ENCODE measurements around the gene SOS2. TPM values are rescaled to one million over a fixed set of nuclear protein-coding genes. Genes with fewer than 3 reads are reported as not detected.

The SOS2 gene
- total and polyA plus RNA-seq, 10 of the 15 experiments (the other 5 are each of a cell fraction or from before 2014, with no cell fraction given) = 2.1 to 16.8 (median 8.4) TPM

GRCh38 chr14:50225067-50225973 lies 6.1 kb downstream of the SOS2 start:
- no peak for DNase-seq (ENCODE audit: low read depth, low spot score)
- Histone ChIP-seq H3K4me1 (ENCODE audit: control insufficient read depth, insufficient read depth, low read length) (no peaks in the 10 kb centered on the region), H3K4me3 (no peak overlapping the region), H3K9me3 (replicated peaks; ENCODE audit: control insufficient read depth, insufficient read depth, low read length) (no peaks in the 10 kb centered on the region; the same call in 2 of the 3 replicates), H3K27ac (ENCODE audit: control insufficient read depth, insufficient read depth) (no peak overlapping the region), H3K9ac (ENCODE audit: control insufficient read depth, insufficient read depth, low read length) (no peak overlapping the region), H3K79me2 (ENCODE audit: control insufficient read depth, insufficient read depth, low read length) (peaks cover 46% of the 10 kb centered on the region), H3K4me2 (ENCODE audit: control insufficient read depth, insufficient read depth) (no peak overlapping the region), H3K36me3 (ENCODE audit: control insufficient read depth in 2 of 2, insufficient read depth in 2 of 2, low read length in 1 of 2) (no peaks in the 10 kb centered on the region; a peak in 1 of 4 replicates), H3K27me3 (replicated peaks in 1 of 2; ENCODE audit: control insufficient read depth in 2 of 2, insufficient read depth in 2 of 2, low read length in 1 of 2) (no peaks in the 10 kb centered on the region), H4K20me1 (ENCODE audit: control insufficient read depth, insufficient read depth) (no peaks in the 10 kb centered on the region), H2AFZ (ENCODE audit: control insufficient read depth, low read depth, low read length) (no peak overlapping the region)
- no peak for ATAC-seq
- ChIA-PET POLR2A (interaction anchor here (0.6 to 1.6 kb wide), 7 partner anchors 9 to 605 kb away, joined by 3 to 8 read pairs (median 3); partner anchors contain the start of gene RPL36AL), RAD21 (ENCODE audit: unreplicated experiment) (interaction anchor here (0.6 kb wide), 3 partner anchors 16 to 383 kb away, joined by 3 to 4 read pairs (median 3); no protein-coding TSS in a partner anchor), CTCF (interaction anchor here (0.6 to 2.5 kb wide), 4 partner anchors 15 to 314 kb away, joined by 3 to 7 read pairs (median 5); no protein-coding TSS in a partner anchor), SMC1A (ENCODE audit: uncharacterized antibody, unreplicated experiment) (interaction anchor here (1.0 kb wide), 1 partner anchor 138 kb away, joined by 3 read pairs; no protein-coding TSS in a partner anchor)
- intact Hi-C loops (cut with micrococcal nuclease; ENCODE audit: unreplicated experiment) = no loop called here
- 83% methylated on average over 5 of the region's 5 CpGs for WGBS (ENCODE audit: insufficient coverage, insufficient replicate concordance, low lambda C conversion rate, missing lambda C conversion rate)
- in situ Hi-C loops (cut with MboI) = no loop called here
- TF ChIP-seq, protein P1, sequence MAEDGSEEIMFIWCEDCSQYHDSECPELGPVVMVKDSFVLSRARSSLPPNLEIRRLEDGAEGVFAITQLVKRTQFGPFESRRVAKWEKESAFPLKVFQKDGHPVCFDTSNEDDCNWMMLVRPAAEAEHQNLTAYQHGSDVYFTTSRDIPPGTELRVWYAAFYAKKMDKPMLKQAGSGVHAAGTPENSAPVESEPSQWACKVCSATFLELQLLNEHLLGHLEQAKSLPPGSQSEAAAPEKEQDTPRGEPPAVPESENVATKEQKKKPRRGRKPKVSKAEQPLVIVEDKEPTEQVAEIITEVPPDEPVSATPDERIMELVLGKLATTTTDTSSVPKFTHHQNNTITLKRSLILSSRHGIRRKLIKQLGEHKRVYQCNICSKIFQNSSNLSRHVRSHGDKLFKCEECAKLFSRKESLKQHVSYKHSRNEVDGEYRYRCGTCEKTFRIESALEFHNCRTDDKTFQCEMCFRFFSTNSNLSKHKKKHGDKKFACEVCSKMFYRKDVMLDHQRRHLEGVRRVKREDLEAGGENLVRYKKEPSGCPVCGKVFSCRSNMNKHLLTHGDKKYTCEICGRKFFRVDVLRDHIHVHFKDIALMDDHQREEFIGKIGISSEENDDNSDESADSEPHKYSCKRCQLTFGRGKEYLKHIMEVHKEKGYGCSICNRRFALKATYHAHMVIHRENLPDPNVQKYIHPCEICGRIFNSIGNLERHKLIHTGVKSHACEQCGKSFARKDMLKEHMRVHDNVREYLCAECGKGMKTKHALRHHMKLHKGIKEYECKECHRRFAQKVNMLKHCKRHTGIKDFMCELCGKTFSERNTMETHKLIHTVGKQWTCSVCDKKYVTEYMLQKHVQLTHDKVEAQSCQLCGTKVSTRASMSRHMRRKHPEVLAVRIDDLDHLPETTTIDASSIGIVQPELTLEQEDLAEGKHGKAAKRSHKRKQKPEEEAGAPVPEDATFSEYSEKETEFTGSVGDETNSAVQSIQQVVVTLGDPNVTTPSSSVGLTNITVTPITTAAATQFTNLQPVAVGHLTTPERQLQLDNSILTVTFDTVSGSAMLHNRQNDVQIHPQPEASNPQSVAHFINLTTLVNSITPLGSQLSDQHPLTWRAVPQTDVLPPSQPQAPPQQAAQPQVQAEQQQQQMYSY (CRISPR knock-in tag; IDR thresholded peaks at IDR 0.05) = no peak
- no peak for TF ChIP-seq BMI1 (IDR thresholded peaks at IDR 0.05; ENCODE audit: borderline replicate concordance)
- TF ChIP-seq SREBF1 (IDR thresholded peaks at IDR 0.05; ENCODE audit: low read length) = no peak
- no peak for TF ChIP-seq NRF1 (conservative IDR thresholded peaks at IDR 0.05; ENCODE audit: low read depth, low read length)
- no peak for TF ChIP-seq SMAD1 (IDR thresholded peaks at IDR 0.05; ENCODE audit: low read depth, partially characterized antibody)
- TF ChIP-seq ZNF384 (IDR thresholded peaks at IDR 0.05; ENCODE audit: borderline replicate concordance, low read depth, low read length) = no peak
- TF ChIP-seq ZNF622 (IDR thresholded peaks at IDR 0.05) = no peak
- TF ChIP-seq POLR2A (IDR thresholded peaks at IDR 0.05; ENCODE audit: low read depth, low read length) = no peak
- no peak for TF ChIP-seq ZZZ3 (IDR thresholded peaks at IDR 0.05; ENCODE audit: control insufficient read depth, insufficient read length, low read depth)
- TF ChIP-seq KAT2A (conservative IDR thresholded peaks at IDR 0.05; ENCODE audit: control insufficient read depth, low read depth, low read length) = no peak
- no peak for TF ChIP-seq ZNF274 (IDR thresholded peaks at IDR 0.05; ENCODE audit: insufficient read depth, insufficient read length)
- TF ChIP-seq FOXM1 (IDR thresholded peaks at IDR 0.05; ENCODE audit: low read depth, low read length) = no peak
- no peak for TF ChIP-seq IRF3 (IDR thresholded peaks at IDR 0.05)
- no peak for TF ChIP-seq CBX3 (IDR thresholded peaks at IDR 0.05; ENCODE audit: borderline replicate concordance, low read depth)
- TF ChIP-seq, protein P2, sequence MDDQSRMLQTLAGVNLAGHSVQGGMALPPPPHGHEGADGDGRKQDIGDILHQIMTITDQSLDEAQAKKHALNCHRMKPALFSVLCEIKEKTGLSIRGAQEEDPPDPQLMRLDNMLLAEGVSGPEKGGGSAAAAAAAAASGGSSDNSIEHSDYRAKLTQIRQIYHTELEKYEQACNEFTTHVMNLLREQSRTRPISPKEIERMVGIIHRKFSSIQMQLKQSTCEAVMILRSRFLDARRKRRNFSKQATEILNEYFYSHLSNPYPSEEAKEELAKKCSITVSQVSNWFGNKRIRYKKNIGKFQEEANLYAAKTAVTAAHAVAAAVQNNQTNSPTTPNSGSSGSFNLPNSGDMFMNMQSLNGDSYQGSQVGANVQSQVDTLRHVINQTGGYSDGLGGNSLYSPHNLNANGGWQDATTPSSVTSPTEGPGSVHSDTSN (IDR thresholded peaks at IDR 0.05; ENCODE audit: insufficient replicate concordance, low read depth, low read length) = no peak
- TF ChIP-seq STAT1 (conservative IDR thresholded peaks at IDR 0.05) = no peak
- no TSS peak for BruUV-seq (replicated peaks)
- FAIRE-seq = no peak
